Measurements from ENCODE around the gene SRMS. TPM values are rescaled to one million over a fixed set of nuclear protein-coding genes. Genes with fewer than 3 reads are reported as not detected.
A peak's percentile ranks its signal among the peaks of the same experiment; 100 is the strongest.

Gene SRMS
- total and polyA plus RNA-seq, 2 donors: 0.05 TPM

DNA sequence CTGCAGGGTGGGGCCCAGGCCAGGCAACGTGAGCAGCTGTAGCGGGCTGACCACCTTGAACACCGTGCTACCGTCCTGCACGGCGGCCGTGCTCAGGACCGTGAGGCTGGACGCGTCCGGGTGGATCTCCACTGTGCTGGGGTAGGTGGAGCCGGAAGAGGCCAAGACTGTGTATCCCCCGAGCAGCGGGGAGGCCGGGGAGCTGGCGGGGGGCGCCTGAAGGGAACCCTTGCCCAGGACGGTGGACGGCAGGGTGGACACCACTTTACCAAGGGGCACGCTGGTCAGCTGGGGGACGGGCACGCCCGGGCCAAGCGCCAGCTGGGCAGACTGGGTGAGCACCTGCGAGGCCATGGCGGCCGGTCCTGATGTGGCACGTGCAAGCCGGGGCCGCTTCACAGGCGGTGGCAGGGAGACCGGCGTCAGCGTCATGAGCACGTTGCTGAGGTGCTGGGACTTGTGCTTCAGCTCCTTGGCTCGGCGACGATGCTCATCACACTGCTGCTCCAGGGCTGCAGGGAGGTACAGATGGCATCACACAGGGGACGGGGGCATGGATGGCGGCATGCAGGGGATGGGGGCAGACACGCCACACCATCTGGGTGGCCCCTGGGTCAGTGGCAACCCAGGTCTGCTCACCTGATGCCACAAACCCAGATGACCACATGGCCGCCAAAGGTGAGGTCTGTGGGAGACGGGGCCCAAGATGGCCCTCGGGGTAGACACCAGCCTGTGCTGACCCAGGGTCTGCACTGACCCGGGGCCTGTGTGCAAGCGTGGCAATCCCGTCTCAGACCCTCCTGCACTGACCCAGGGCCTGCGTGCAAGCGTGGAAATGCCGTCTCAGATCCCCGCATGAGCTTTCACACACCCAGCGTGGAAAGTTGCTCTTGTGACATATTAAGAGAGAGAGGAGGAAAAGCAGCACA is 42.9 kb upstream of the SRMS start:
- peaks cover 0 to 1% of the 10 kb centered on the region in 2 donors for H3K9me3 ChIP-seq (ENCODE audit: control insufficient read depth in 2 of 2, insufficient read depth in 1 of 2, low read length in 1 of 2)
- H3K4me3 ChIP-seq (ENCODE audit: low read length in 2 of 2): no peak overlapping the region
- no peaks in the 10 kb centered on the region for H3K27me3 ChIP-seq (ENCODE audit: control insufficient read depth in 2 of 2, insufficient read depth in 1 of 2, low read length in 1 of 2)
- 97% methylated on average over 52 of the region's 52 CpGs for WGBS
- no peak overlapping the region for H3K27ac ChIP-seq (ENCODE audit: low read depth in 1 of 2, low read length in 1 of 2)
- peaks cover 73 to 79% of the 10 kb centered on the region in 2 donors for H3K36me3 ChIP-seq (ENCODE audit: control insufficient read depth in 2 of 2, insufficient read depth in 2 of 2, low read length in 1 of 2)
- H3K4me1 ChIP-seq (ENCODE audit: control insufficient read depth in 2 of 2, insufficient read depth in 2 of 2, low read length in 2 of 2): peaks cover 8 to 29% of the 10 kb centered on the region in 2 donors
- DNase-seq (ENCODE audit: low read depth in 6 of 9, low spot score in 9 of 9): no peak

DNA sequence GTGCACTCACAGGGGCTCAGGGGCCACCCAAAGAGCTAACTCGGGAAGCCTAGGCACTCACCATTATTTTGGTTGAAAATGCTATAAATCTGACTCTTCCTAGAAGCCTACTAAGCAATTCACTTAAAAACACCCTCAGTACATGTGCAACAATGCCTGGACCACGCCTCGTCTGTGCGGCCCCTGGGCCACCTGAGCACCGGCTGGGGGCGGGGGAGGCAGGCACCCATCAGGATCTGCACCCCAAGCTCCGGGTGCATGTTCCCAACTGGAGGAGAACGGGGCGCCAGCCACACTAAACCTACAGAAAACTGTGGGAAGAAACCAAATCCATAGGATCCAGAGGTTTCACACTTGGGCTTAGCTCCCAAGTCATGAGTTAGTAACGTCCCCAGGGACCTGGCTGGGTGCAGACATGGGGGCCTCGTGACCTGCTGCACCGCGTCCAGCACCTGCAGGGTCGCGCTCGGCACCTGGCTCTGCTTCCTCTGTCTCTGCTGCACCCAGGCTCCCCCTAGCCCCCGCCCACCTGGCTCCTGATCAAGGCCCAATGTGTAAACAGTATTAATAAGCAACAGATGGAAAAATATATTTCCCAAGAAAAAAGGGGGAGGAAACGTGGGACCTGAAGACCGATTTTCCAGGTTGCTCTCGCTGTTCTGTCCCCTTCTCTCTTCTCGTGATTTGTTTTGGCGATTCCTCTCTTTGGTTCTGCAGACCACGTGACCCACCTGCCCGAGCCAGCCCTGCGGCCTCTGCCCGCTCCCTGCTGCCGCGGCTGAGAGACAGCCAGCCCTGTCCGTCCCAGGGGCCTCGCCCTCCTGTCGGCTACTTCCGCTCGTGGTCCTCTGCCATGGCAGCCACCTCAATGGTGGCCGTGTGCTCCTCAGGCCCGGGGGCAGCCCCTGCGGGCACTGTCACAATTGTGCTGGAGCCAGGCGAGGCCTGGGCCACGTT is 42.0 kb upstream of the SRMS start:
- Histone ChIP-seq H3K36me3 (ENCODE audit: control insufficient read depth in 2 of 2, insufficient read depth in 2 of 2, low read length in 1 of 2) (peaks cover 69% of the 10 kb centered on the region in 2 donors), H3K9me3 (ENCODE audit: control insufficient read depth in 2 of 2, insufficient read depth in 1 of 2, low read length in 1 of 2) (peaks cover 0 to 1% of the 10 kb centered on the region in 2 donors), H3K4me1 (ENCODE audit: control insufficient read depth in 2 of 2, insufficient read depth in 2 of 2, low read length in 2 of 2) (peaks cover 8 to 29% of the 10 kb centered on the region in 2 donors), H3K4me3 (ENCODE audit: low read length in 2 of 2) (no peak overlapping the region), H3K27ac (ENCODE audit: low read depth in 1 of 2, low read length in 1 of 2) (no peak overlapping the region), H3K27me3 (ENCODE audit: control insufficient read depth in 2 of 2, insufficient read depth in 1 of 2, low read length in 1 of 2) (no peaks in the 10 kb centered on the region)
- no peak for DNase-seq (ENCODE audit: low read depth in 6 of 9, low spot score in 9 of 9)
- 97% methylated on average over 38 of the region's 38 CpGs for WGBS

DNA sequence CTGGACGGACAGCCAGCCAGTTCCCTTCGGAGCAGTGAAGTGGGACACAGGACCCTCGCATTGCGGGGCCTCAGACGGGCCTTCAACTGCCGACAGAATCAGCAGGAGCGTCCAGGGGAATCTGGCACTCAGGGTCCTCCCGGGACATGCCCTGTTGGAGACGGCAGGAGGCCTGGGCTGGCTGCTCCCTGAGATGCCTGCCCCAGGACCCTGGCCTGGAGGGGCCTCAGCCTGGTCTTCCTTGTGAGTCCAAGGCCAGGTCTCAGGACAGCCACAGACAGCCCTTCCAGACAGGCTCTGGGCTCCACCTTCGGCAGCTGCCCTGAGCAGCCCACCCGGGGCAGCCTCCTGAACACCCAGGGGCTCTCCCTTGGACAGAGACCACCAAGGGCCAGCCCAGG is 41.1 kb upstream of the SRMS start:
- H3K4me3 ChIP-seq (ENCODE audit: low read length in 2 of 2): no peak overlapping the region
- peaks cover 61% of the 10 kb centered on the region in 2 donors for H3K36me3 ChIP-seq (ENCODE audit: control insufficient read depth in 2 of 2, insufficient read depth in 2 of 2, low read length in 1 of 2)
- peaks cover 0 to 1% of the 10 kb centered on the region in 2 donors for H3K9me3 ChIP-seq (ENCODE audit: control insufficient read depth in 2 of 2, insufficient read depth in 1 of 2, low read length in 1 of 2)
- H3K27me3 ChIP-seq (ENCODE audit: control insufficient read depth in 2 of 2, insufficient read depth in 1 of 2, low read length in 1 of 2): no peaks in the 10 kb centered on the region
- 98% methylated on average over 11 of the region's 11 CpGs for WGBS
- DNase-seq (ENCODE audit: low read depth in 6 of 9, low spot score in 9 of 9): no peak
- peak overlapping the region in 1 of 2 donors; percentile 19 for H3K27ac ChIP-seq (ENCODE audit: low read depth in 1 of 2, low read length in 1 of 2)
- peaks cover 8 to 29% of the 10 kb centered on the region in 2 donors for H3K4me1 ChIP-seq (ENCODE audit: control insufficient read depth in 2 of 2, insufficient read depth in 2 of 2, low read length in 2 of 2)

DNA sequence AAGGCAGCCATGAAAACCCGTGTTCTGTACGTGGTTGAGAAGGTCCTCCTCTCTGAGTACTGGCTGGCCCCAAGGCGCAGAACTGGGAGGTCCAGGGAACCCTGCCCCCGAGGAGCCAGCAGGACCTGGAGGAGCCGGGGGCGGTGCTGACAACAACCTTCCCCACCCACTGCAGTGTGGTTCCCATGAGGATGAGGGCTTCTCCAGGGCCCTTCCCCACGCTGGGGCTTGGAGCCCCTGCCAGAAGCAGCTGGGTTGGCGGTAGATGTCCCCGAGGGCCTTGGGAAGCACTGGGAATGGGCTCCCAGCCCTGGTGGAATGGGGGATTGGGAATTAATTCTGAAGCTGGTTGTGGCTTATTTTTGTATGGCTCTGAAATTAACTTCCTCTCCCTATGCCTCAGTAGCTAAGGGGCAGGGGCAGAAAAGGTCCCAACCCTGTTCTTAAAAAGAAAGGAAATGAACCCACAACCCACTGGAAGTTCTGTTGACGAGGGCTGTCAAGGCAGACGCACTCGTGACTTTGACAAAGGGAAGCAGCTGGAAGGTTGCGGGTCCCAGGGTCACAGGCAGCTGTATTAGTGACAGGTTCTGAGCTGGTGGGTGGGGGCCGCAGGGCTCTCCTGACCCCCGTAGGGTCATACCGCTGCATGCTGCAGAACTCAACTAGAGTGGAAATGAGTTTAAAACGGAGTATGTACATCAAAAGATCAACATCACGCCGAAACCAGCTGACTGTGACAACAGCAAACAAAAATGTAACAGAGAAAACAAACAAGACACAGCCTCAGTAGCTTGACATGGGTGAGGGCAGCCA is 40.4 kb upstream of the SRMS start:
- peaks cover 54 to 55% of the 10 kb centered on the region in 2 donors for H3K36me3 ChIP-seq (ENCODE audit: control insufficient read depth in 2 of 2, insufficient read depth in 2 of 2, low read length in 1 of 2)
- H3K4me1 ChIP-seq (ENCODE audit: control insufficient read depth in 2 of 2, insufficient read depth in 2 of 2, low read length in 2 of 2): peaks cover 8 to 29% of the 10 kb centered on the region in 2 donors
- H3K4me3 ChIP-seq (ENCODE audit: low read length in 2 of 2): no peak overlapping the region
- H3K9me3 ChIP-seq (ENCODE audit: control insufficient read depth in 2 of 2, insufficient read depth in 1 of 2, low read length in 1 of 2): peaks cover 0 to 1% of the 10 kb centered on the region in 2 donors
- peak overlapping the region; percentile 15 to 19 for H3K27ac ChIP-seq (ENCODE audit: low read depth in 1 of 2, low read length in 1 of 2)
- no peaks in the 10 kb centered on the region for H3K27me3 ChIP-seq (ENCODE audit: control insufficient read depth in 2 of 2, insufficient read depth in 1 of 2, low read length in 1 of 2)
- peak in 4 of 9 donors; percentile 28 to 76 (median 37) for DNase-seq (ENCODE audit: low read depth in 6 of 9, low spot score in 9 of 9)
- 37% methylated on average over 19 of the region's 19 CpGs for WGBS

DNA sequence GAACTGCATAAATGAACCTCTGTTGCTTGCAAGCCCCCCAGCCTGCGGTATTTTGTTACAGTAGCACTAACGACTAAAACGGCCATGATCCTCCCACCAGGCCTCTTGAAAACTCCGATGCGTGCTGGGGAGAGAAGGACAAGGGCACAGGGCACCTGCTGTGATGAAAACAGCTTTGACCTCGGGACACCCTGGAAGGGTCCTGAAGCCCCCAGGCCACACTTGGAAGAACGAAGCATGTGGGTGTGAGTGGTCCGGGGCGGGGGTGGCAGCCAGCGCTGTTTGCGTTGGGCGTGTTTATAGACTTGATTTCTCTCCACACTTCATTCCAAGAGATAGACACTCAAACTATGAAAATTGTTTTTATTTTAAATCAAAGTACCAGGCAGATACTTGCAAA is 39.7 kb upstream of the SRMS start:
- Histone ChIP-seq H3K36me3 (ENCODE audit: control insufficient read depth in 2 of 2, insufficient read depth in 2 of 2, low read length in 1 of 2) (peaks cover 47 to 48% of the 10 kb centered on the region in 2 donors), H3K27ac (ENCODE audit: low read depth in 1 of 2, low read length in 1 of 2) (no peak overlapping the region), H3K9me3 (ENCODE audit: control insufficient read depth in 2 of 2, insufficient read depth in 1 of 2, low read length in 1 of 2) (peaks cover 0 to 1% of the 10 kb centered on the region in 2 donors), H3K4me3 (ENCODE audit: low read length in 2 of 2) (no peak overlapping the region), H3K4me1 (ENCODE audit: control insufficient read depth in 2 of 2, insufficient read depth in 2 of 2, low read length in 2 of 2) (peaks cover 8 to 29% of the 10 kb centered on the region in 2 donors), H3K27me3 (ENCODE audit: control insufficient read depth in 2 of 2, insufficient read depth in 1 of 2, low read length in 1 of 2) (no peaks in the 10 kb centered on the region)
- WGBS: 98% methylated on average over 12 of the region's 12 CpGs
- no peak for DNase-seq (ENCODE audit: low read depth in 6 of 9, low spot score in 9 of 9)

DNA sequence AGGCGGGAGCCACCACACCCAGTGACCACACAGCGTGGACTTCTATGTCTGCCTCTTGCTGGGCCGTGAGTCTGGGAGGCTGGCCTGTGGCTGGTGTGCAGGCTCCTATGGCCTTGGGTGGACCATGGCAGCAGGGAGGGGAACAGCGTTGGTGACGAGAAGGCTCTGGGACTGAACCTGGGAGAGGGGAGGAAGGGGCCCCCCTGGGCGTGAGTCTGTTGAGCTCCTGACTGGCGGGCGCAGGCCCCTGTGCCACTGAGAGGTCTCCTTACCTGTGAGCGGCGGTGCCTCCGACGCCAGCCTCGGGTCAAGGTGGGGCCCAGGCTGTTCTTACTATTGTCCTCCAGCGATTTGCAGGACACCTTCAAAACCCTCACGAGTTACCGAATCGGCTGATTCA is 39.2 kb upstream of the SRMS start:
- Histone ChIP-seq H3K4me3 (ENCODE audit: low read length in 2 of 2) (no peak overlapping the region), H3K9me3 (ENCODE audit: control insufficient read depth in 2 of 2, insufficient read depth in 1 of 2, low read length in 1 of 2) (peaks cover 0 to 1% of the 10 kb centered on the region in 2 donors), H3K36me3 (ENCODE audit: control insufficient read depth in 2 of 2, insufficient read depth in 2 of 2, low read length in 1 of 2) (peaks cover 43% of the 10 kb centered on the region in 2 donors), H3K4me1 (ENCODE audit: control insufficient read depth in 2 of 2, insufficient read depth in 2 of 2, low read length in 2 of 2) (peaks cover 8 to 29% of the 10 kb centered on the region in 2 donors), H3K27me3 (ENCODE audit: control insufficient read depth in 2 of 2, insufficient read depth in 1 of 2, low read length in 1 of 2) (no peaks in the 10 kb centered on the region), H3K27ac (ENCODE audit: low read depth in 1 of 2, low read length in 1 of 2) (no peak overlapping the region)
- WGBS: 98% methylated on average over 17 of the region's 17 CpGs
- DNase-seq (ENCODE audit: low read depth in 6 of 9, low spot score in 9 of 9): no peak

DNA sequence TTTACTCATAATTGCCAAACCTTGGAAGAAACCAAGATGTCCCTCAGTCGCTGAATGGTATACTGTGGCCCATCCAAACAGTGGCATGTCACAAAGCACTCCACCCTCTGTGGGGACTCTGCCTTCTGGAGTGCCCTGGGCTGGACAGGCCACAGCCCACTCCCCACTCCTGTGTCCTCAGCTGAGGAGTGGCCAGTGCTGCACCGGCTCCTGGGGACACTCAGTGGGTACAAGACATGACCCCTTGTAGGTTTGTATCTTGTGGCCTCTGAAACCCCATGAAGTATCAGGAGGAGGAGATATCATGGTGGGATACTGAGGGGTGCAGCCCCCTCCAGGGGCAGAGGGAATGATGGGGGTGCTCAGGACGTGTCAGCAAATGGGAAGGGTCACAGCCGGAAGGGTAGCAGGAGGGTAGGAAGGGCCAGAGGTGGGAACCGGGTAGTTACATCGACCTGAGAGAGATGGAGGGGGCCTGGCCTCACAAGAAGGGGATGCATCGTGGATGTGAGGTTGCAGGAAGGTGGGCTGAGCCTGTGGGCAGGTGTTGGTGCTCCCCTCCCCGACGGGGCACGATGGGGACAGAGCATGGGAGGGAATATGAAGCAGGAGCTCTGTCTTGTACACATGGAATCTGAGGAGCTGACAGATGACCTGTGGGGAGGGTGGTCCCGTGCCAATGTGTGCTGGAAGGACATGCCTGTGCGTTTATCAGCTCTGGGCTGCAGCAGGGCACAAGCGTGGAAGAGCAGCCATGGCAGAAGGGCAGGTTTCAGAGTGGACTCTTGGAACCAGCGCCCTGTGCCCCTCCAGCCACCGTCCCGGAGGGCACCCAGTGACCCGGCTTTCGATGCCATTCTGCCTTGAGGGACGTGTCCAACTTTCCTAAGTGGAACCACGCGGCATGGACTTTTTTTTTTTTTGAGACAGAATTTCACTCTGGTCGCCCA is 38.3 kb upstream of the SRMS start:
- no peak overlapping the region for H3K27ac ChIP-seq (ENCODE audit: low read depth in 1 of 2, low read length in 1 of 2)
- H3K4me3 ChIP-seq (ENCODE audit: low read length in 2 of 2): no peak overlapping the region
- no peak for DNase-seq (ENCODE audit: low read depth in 6 of 9, low spot score in 9 of 9)
- H3K9me3 ChIP-seq (ENCODE audit: control insufficient read depth in 2 of 2, insufficient read depth in 1 of 2, low read length in 1 of 2): no peaks in the 10 kb centered on the region
- WGBS: 95% methylated on average over 22 of the region's 22 CpGs
- peaks cover 34 to 36% of the 10 kb centered on the region in 2 donors for H3K36me3 ChIP-seq (ENCODE audit: control insufficient read depth in 2 of 2, insufficient read depth in 2 of 2, low read length in 1 of 2)
- H3K27me3 ChIP-seq (ENCODE audit: control insufficient read depth in 2 of 2, insufficient read depth in 1 of 2, low read length in 1 of 2): peaks cover 0 to 4% of the 10 kb centered on the region in 2 donors
- H3K4me1 ChIP-seq (ENCODE audit: control insufficient read depth in 2 of 2, insufficient read depth in 2 of 2, low read length in 2 of 2): peaks cover 8 to 29% of the 10 kb centered on the region in 2 donors

All from thymus (tissue), 11 donors.